ENCODE results near the gene GAS7. TPM values are rescaled to one million over a fixed set of nuclear protein-coding genes. Genes with fewer than 3 reads are reported as not detected.

Gene GAS7
- total and polyA plus RNA-seq, 2 of the 13 experiments (the other 11 are each of a cell fraction or from before 2014, with no cell fraction given) = 1.0 to 5.2 TPM

DNA sequence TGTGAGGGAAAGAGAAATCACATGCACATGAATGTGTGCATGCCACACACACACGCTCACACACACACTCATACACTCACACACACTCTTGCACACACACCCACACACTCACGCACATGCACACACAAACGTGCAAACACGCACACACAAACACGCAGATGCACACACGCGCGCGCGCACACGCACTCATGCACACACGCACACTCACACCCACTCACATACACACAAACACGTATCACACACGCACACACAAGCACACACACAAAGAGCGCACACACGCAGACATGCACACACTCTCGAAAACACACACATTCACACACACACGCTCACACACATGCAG is 72.2 kb downstream of the GAS7 start (continued):
- TF ChIP-seq MAF1 (CRISPR knock-in tag; IDR thresholded peaks at IDR 0.05; ENCODE audit: borderline replicate concordance) (no peak), ZFP37 (CRISPR knock-in tag; IDR thresholded peaks at IDR 0.05; ENCODE audit: borderline replicate concordance) (no peak), ZC3H13 (CRISPR knock-in tag; IDR thresholded peaks at IDR 0.05) (no peak), ZBTB4 (CRISPR knock-in tag; IDR thresholded peaks at IDR 0.05; ENCODE audit: borderline replicate concordance) (no peak), AHR (CRISPR knock-in tag; IDR thresholded peaks at IDR 0.05) (no peak), DRAP1 (CRISPR knock-in tag; IDR thresholded peaks at IDR 0.05) (no peak), ZNF230 (CRISPR knock-in tag; IDR thresholded peaks at IDR 0.05) (no peak), ZNF777 (CRISPR knock-in tag; IDR thresholded peaks at IDR 0.05) (no peak), ZBTB42 (CRISPR knock-in tag; IDR thresholded peaks at IDR 0.05) (no peak)
- TF ChIP-seq, protein P1, sequence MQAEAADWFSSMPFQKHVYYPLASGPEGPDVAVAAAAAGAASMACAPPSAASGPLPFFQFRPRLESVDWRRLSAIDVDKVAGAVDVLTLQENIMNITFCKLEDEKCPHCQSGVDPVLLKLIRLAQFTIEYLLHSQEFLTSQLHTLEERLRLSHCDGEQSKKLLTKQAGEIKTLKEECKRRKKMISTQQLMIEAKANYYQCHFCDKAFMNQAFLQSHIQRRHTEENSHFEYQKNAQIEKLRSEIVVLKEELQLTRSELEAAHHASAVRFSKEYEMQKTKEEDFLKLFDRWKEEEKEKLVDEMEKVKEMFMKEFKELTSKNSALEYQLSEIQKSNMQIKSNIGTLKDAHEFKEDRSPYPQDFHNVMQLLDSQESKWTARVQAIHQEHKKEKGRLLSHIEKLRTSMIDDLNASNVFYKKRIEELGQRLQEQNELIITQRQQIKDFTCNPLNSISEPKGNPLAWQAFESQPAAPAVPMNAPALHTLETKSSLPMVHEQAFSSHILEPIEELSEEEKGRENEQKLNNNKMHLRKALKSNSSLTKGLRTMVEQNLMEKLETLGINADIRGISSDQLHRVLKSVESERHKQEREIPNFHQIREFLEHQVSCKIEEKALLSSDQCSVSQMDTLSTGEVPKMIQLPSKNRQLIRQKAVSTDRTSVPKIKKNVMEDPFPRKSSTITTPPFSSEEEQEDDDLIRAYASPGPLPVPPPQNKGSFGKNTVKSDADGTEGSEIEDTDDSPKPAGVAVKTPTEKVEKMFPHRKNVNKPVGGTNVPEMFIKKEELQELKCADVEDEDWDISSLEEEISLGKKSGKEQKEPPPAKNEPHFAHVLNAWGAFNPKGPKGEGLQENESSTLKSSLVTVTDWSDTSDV (CRISPR knock-in tag; IDR thresholded peaks at IDR 0.05) = no peak
